Cortex of kidney (tissue), 1 donor: Measurements from ENCODE around the gene SLC34A1.
"Not testable (repeated sequence)": the region's sequence is repeated elsewhere in the genome, so short reads cannot be mapped to it uniquely, and the experiment has no call there.

Source experiments
- DNase-seq: peaks from one replicate; lab custom pipeline; 2025; lab: John Stamatoyannopoulos, UW

The SLC34A1 gene

GRCh38 chr5:177410575-177410974 lies 26.3 kb downstream of the SLC34A1 start:
- no peak for DNase-seq

DNA sequence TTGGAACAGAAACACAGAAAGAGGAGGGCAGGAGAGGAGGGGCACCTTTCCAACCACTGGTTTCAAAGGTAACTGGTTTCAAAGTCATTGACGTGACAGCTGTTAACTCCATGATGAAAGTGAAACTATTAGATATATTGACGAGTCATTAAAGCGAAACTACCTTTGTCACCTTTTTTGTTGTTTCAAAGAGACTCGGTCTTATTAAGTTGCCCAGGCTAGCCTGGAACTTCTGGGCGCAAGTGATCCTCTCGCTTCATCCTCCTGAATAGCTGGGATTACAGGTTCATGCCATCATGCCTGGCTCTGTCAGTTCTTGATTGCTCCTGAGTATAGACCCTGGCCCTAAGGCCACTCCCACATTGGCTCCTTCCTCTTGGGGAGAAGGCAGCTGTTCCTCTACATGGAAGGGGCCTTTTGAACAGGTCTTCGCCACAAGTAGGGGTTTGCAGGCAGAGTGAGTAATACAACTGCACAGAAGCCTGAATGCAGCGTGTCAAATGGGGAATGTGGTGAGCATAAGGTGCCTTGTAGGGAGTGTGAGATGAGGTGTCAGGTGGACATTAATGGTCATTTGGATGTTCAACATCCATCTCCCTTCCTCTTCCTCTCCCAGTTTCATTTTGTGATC lies 28.5 kb downstream of the SLC34A1 start:
- no peak for DNase-seq

- DNase-seq = no peak
Measured at GRCh38 chr5:177414481-177414880, 30.2 kb downstream of the SLC34A1 start.

- not testable (repeated sequence) for DNase-seq
Measured at GRCh38 chr5:177417081-177417480, 32.8 kb downstream of the SLC34A1 start.

DNA sequence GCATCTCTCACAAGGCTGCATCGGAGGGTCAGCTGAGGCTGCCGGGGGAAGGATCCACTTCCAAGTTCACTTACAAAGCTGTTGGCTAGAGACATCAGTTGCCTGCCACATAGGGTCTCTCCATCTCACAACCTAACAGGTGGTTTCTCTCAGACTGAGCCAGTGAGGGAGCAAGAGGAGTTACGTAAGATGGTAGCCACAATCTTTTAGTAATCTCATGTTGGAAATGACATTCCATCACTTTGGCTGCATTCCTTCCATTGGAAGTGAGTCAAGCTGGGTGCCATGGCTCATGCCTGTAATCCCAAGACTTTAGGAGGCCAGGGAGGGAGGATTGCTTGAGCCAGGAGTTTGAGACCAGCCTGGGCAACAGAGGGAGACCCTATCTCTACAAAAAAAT lies 34.8 kb downstream of the SLC34A1 start:
- no peak for DNase-seq

DNA sequence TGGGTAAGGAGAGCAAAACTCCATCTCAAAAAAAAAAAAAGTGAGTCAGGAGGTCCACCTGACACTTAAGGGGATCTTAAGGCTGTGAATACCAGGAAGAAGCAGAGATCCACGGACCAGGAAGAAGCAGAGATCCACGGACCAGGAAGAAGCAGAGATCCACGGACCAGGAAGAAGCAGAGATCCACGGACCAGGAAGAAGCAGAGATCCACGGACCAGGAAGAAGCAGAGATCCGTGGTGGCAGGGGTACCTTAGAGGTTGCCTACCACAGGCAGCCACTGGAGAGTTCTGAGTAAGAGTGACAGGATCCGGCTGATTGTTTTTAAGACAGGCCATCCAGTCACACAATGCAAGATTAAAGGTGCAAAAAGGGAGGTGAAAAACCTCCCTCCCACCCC lies 36.2 kb downstream of the SLC34A1 start:
- not testable (repeated sequence) for DNase-seq

DNA sequence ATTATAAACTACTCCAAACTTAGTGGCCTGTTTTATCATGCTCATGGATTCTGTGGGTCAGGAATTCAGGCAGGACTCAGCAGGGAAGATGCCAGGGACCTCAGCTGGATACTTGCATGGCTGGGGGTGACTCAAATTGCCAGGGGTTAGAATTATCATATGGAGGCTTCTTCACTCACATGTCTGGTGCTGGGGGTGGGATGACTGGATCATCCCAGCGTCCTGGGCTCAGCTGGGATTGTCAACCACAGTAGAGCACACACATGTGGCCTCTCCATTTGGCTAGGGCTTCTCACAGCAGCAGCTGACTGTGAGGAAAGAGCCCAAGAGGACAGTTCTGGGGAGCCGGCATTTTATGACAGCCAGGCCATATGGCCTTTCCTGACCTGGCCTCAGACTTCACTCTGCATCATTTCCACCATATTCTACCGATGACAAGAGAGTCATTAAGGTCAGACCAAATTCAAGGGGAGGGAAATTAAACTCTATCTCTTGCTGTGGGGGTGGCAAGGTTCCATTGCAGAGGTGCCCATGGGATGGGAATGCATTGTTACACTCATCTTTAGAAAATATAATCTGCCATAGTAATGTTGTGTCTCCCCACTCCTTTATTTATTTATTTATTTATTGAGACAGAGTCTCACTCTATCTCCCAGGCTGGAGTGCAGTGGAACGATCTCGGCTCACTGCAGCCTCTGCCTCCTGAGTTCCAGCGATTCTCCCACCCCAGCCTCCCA lies 37.0 kb downstream of the SLC34A1 start:
- DNase-seq = no peak

GRCh38 chr5:177423671-177424070 lies 39.4 kb downstream of the SLC34A1 start:
- no peak for DNase-seq

DNA sequence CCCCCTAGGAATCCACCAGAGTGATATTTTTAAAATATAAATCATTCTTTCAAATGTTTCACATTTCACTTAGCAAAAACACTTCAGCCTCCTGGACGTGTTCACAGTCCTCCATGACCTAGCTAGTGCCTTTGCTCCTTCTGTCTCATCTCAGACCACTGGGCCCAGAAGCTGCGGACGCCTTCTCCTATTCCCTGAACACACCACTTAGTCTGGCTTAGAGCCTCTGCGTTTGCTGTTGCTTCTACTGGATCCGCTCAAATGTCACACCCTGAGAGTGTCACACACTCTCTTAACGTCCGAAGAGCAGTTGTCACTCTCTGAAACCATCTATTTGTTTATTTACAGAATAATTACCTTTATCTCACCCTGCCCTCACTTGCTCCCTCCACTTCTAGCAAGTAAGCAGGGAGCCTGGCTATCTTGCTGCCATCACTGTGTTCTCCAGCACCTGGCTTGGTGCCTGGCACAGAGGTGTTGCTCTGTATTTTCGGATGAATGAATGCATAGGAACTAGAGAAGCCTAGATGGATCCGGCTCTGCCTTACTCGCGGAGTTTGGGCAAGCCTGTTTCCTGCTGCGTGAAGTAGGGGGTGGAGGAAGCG lies 41.1 kb downstream of the SLC34A1 start:
- DNase-seq = no peak

- peak; percentile 92 for DNase-seq
Measured at GRCh38 chr5:177425801-177426565, 41.7 kb downstream of the SLC34A1 start.

DNA sequence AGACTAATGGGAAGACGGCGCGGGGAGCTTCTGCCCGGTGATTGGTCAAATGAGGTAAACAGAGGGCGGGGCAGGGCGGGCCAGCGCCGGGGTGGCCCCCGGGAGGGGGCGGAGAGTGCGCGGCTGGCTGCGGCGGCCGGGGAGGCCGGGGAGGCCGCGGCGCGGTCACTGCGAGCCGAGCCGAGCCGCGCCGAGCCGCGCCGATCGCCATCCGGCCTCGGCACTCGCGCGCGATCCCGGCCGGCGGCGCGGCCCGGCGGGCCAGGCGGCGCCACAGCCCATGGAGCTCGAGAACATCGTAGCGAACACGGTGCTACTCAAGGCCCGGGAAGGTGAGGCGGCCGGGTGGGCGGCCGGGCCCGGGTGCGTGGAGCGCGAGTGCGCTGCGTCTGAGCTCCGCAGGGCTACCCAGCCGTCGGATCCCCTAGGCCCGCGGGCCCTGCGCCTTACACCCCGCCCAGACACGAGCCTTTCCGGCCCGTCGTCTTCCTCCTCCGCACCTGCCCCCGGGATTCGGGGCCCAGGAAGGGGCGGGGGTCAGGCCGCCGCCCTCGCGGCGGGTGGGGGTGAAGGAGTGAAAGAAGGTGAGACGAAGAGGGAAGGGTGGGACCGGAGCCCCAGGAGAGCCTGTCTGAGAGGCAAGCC lies 42.5 kb downstream of the SLC34A1 start, which contains the start of gene GRK6:
TSS of gene GRK6 (plus strand) at position 111 of the 645 bp plus-strand sequence. CDS start at position 281, 170 bp downstream.
- DNase-seq = peak; percentile 92

GRCh38 chr5:177427211-177427822 lies 43.1 kb downstream of the SLC34A1 start:
- DNase-seq = no peak

- no peak for DNase-seq
Measured at GRCh38 chr5:177427919-177428573, 43.8 kb downstream of the SLC34A1 start.

DNA sequence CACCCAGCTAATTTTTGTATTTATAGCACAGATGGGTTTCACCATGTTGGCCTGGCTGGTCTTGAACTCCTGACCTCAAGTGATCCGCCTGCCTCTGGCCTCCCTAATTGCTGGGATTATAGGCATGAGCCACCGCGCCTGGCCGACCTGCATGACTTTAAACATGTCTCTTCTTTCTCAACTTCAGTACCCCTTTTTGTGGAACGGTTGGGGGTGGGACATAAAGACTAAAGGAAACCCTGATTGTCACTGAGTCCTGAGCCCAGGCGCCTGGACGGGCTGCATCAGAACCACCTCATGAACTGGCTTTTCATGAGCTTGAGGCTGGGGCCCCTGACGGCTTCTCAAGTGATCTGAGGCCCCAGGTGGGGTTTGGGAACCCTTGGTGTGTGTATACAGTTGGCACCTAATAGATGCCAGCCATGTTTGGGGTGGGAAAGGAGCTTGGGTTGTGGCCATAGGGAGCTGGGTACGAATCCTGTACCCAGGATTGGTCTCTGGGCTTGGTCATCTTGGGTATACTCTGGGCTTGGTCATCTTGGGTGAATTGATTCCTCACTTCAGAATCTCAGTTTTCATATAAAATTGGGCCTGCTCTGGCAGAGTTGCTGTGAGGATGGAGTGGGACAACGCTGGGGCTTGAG lies 44.5 kb downstream of the SLC34A1 start:
- DNase-seq = no peak

DNA sequence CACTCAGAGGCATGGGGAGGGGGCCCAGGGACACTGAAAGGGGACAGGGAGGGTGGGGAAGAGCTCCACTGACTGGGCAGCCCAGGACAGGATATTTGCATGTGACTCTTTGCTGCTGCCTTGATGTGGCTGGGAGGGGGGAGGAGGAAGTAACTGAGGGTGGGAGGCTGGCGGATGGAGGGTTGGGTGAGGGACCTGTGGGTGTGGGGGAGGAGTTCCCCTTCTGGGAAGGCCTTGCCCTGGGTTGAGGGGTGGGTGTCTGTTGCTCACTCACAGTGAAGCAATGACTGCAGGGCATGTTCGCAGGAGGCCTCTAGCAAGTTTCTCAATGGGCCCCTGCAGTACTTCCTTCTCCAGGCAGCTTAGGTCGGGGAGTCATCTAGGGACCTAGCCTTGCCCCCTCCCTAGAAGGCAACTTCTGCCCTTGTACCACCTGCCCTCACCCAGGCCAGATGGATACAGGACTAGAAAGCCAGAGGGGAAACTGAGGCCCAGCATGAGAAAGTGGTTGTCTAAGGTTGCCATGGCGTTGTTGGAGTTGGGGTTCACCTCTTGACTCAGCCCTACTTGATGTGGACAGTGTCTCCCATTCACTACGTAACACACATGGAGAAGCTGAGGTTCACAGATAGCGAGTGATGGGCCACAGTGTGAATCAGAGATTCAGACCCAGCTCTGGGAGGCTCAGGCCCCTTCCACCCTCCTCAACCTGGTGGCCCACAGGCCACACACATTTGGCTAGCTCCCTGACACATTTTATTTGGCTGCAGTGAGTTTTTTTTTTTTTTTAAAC lies 45.2 kb downstream of the SLC34A1 start:
- DNase-seq = no peak

- no peak for DNase-seq
Measured at GRCh38 chr5:177430140-177430951, 46.1 kb downstream of the SLC34A1 start.

DNA sequence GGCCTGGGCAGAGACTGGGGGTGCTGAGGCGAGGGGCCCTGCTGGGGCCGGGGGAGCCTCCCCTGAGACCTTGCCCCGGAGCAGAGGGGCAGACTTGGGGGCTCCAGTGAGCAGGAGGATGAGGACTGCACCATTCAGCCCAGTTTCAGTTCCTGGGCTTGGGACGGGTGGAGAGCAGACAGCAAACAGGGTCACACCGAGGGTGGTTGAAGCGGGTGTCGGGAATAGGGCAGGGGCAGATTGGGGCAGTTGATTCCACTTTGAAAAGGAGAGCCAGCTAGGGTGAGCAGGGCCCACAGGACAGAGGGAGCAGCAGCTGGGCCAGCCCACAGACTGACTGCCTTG lies 46.7 kb downstream of the SLC34A1 start:
- no peak for DNase-seq

GRCh38 chr5:177431317-177432142 lies 47.3 kb downstream of the SLC34A1 start:
- DNase-seq = no peak
